Activated CD4-positive, alpha-beta memory T cell treated with anti-CD3 and anti-CD28 coated beads for 36 hours (primary cell): Measurements from ENCODE around the gene GRID1. TPM values are rescaled to one million over a fixed set of nuclear protein-coding genes. Genes with fewer than 3 reads are reported as not detected.

Experiments
- CTCF ChIA-PET: fragments of 350-600 bp; sonication (Branson Sonifier 250); formaldehyde crosslinking; loops from one replicate; lab custom pipeline; 2021; ENCODE audit warnings: antibody characterized with exemption, inconsistent platforms; lab: Charles Lee
- POLR2A ChIA-PET: fragments of 350-600 bp; sonication (Branson Sonifier 250); formaldehyde crosslinking; loops from one replicate; lab custom pipeline; 2021; ENCODE audit warnings: antibody characterized with exemption; lab: Charles Lee
- DNase-seq: peaks from one replicate; pipeline ENCODE4 v3.0.0-alpha.2; 2020
- H3K27ac Mint-ChIP-seq: one replicate; pipeline ENCODE4 v1.8.0; 2021; ENCODE audit warnings: mixed read lengths
- H3K27me3 Mint-ChIP-seq: one replicate; pipeline ENCODE4 v1.8.0; 2021; ENCODE audit warnings: mixed read lengths
- H3K36me3 Mint-ChIP-seq: one replicate; pipeline ENCODE4 v1.8.0; 2021; ENCODE audit warnings: mixed read lengths
- H3K4me1 Mint-ChIP-seq: one replicate; pipeline ENCODE4 v1.8.0; 2021; ENCODE audit warnings: low read depth, mixed read lengths
- H3K4me3 Mint-ChIP-seq: one replicate; pipeline ENCODE4 v1.8.0; 2021; ENCODE audit warnings: mild to moderate bottlenecking, mixed read lengths
- H3K9me3 Mint-ChIP-seq: one replicate; pipeline ENCODE4 v1.8.0; 2021; ENCODE audit warnings: mixed read lengths
- intact Hi-C: fragments of 100-400 bp; cut with micrococcal nuclease; formaldehyde crosslinking; loops from one replicate; pipeline ENCODE4 v1.15.1; 2023
- total RNA-seq, 2 experiments: library from RNA; stranded (reverse); gene quantifications; one replicate each; pipeline ENCODE4 v1.2.3, GENCODE V29; 2021

The GRID1 gene
- total RNA-seq, 2 experiments from 2014 or later, result not detected

- Mint-ChIP-seq H3K4me1 (peaks cover 17% of the 10 kb centered on the region), H3K4me3 (no peak overlapping the region), H3K9me3 (no peaks in the 10 kb centered on the region), H3K27me3 (peaks cover 58% of the 10 kb centered on the region), H3K27ac (no peak overlapping the region), H3K36me3 (no peaks in the 10 kb centered on the region)
- POLR2A ChIA-PET, result no interaction called here
- CTCF ChIA-PET, result no interaction called here
- no peak for DNase-seq
- intact Hi-C loops, result no loop called here
Observed at GRCh38 chr10:86367152-86367951, 757 bp upstream of the GRID1 start.

GRCh38 chr10:86366902-86367151, 232 bp upstream of the GRID1 start:
- no peaks in the 10 kb centered on the region for H3K36me3 Mint-ChIP-seq
- DNase-seq, result no peak
- peaks cover 17% of the 10 kb centered on the region for H3K4me1 Mint-ChIP-seq
- no peaks in the 10 kb centered on the region for H3K9me3 Mint-ChIP-seq
- H3K27me3 Mint-ChIP-seq, result peaks cover 56% of the 10 kb centered on the region
- intact Hi-C loops, result no loop called here
- no peak overlapping the region for H3K27ac Mint-ChIP-seq
- POLR2A ChIA-PET, result no interaction called here
- CTCF ChIA-PET, result no interaction called here
- H3K4me3 Mint-ChIP-seq, result no peak overlapping the region

GRCh38 chr10:86365346-86366032, 1.1 kb downstream of the GRID1 start:
- intact Hi-C loops, result no loop called here
- Mint-ChIP-seq H3K27me3 (peaks cover 56% of the 10 kb centered on the region), H3K27ac (no peak overlapping the region), H3K4me1 (peaks cover 17% of the 10 kb centered on the region), H3K36me3 (no peaks in the 10 kb centered on the region), H3K9me3 (no peaks in the 10 kb centered on the region), H3K4me3 (peak overlapping the region; percentile 22)
- DNase-seq, result no peak
- ChIA-PET POLR2A (no interaction called here), CTCF (interaction anchor here (1.0 kb wide), 1 partner anchor 10 kb away, joined by 3 read pairs; no protein-coding TSS in a partner anchor)

DNA sequence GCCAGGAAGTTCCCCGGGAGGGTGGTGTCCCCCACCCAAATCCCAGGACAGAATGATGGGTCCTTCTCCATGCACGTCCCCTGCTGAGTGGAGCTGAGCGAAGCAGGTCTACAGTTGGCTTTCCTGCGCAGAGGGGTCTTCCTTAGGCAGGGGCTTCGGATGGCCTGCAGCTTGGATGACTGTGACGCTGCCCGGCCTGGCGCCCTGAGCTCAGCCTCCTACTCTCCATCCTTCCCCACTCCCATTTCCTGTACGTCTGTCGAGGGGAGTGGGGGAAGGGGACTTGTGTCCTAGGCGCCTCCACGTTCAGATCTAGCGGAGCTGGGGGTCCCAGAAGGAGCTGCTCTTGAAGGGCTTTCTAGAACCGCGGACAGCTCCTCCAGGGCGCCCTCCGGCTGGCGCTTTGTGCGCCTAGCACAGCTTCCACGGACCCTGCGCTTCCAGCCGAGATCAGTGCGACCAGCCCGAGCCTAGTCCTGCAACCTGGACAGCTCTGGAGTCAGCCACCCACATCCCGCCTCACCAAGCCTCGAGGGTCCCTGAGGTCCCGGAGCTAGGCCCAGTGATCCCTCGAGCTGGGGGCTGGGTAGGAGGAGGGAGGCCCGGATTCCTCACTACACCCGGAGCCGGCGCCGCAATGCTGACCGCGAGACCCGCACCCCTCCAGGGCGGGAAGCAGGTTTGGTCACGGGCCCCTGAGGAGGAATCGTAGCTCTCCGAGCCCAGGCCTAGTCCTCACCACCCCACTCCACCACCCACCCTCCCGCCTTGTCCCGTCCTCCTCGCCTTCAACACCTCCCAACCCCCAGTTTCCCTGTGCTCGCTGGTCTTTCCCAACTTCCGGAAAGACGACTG, 1.9 kb downstream of the GRID1 start:
- Mint-ChIP-seq H3K27me3 (peaks cover 49% of the 10 kb centered on the region), H3K4me3 (peak overlapping the region; percentile 22), H3K36me3 (no peaks in the 10 kb centered on the region), H3K9me3 (no peaks in the 10 kb centered on the region), H3K27ac (no peak overlapping the region), H3K4me1 (peaks cover 17% of the 10 kb centered on the region)
- ChIA-PET POLR2A (no interaction called here), CTCF (no interaction called here)
- intact Hi-C loops, result no loop called here
- no peak for DNase-seq

- DNase-seq, result no peak
- Mint-ChIP-seq H3K27me3 (peaks cover 49% of the 10 kb centered on the region), H3K27ac (no peak overlapping the region), H3K36me3 (no peaks in the 10 kb centered on the region), H3K4me1 (peaks cover 17% of the 10 kb centered on the region), H3K4me3 (no peak overlapping the region), H3K9me3 (no peaks in the 10 kb centered on the region)
- ChIA-PET POLR2A (no interaction called here), CTCF (no interaction called here)
- intact Hi-C loops, result no loop called here
Observed at GRCh38 chr10:86363833-86364490, 2.6 kb downstream of the GRID1 start.

DNA sequence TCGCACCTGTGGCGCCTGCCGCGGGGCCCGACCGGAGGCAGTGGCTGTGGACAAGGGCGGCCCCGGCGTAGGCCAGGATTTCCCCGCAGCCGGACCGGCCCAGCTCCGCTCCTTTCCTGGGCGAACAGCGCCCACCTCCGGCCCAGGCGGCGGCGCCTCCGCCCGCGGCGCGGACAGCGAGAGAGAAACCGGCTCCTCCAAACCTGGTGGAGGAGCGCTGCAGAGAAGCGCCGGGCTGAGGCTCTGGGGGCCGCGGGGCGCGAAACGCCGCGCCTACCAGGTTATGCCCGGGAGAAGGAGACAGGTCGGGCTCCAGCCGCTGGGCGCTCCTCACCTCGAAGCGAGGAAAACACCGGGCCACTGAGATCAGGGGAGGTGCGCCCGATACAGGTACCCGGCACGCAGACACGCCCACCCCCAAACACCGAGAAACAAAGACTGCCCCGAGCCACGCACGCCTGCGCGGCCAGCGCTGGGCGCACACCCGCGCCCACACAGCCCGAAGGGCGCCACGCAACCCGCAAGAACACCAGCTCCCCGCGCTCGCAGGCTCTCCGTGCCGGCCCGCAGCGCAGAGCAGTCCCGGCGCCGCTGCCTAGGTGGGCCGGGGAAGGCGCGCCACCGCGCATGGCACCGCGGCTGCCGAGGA, 3.3 kb downstream of the GRID1 start:
- peaks cover 17% of the 10 kb centered on the region for H3K4me1 Mint-ChIP-seq
- DNase-seq, result peak; percentile 21
- H3K9me3 Mint-ChIP-seq, result no peaks in the 10 kb centered on the region
- H3K27ac Mint-ChIP-seq, result no peak overlapping the region
- POLR2A ChIA-PET, result no interaction called here
- no peaks in the 10 kb centered on the region for H3K36me3 Mint-ChIP-seq
- peaks cover 42% of the 10 kb centered on the region for H3K27me3 Mint-ChIP-seq
- CTCF ChIA-PET, result no interaction called here
- intact Hi-C loops, result no loop called here
- H3K4me3 Mint-ChIP-seq, result no peak overlapping the region

DNA sequence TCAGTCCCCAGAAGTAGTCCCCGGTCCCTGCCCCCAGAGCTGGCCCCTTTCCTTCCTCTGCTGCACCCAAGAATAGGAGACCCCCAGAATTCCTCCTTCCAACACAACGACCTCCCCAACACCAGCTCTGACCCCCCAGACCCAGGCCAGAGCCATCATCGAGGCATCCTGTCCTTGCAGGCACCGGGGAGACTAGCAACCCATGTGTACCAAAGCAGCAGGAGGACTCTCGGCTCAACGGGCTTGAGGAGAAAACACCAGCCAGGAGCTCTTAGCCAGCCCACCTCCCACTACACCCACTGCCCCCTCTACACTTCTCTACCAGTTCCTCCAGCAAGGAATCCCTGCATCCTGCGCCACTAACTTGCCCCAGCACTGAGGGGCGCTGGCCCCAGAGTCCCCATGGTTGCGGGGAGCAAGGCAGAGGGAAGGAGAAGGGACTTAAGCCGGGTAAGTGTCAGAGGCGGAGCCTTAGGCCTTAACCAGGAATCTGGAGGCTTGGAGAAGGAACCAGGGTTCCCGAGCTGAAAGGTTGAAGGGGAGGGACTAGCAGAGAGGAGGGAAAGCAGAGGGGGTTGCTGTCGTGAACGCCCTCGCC, 3.9 kb downstream of the GRID1 start:
- peaks cover 17% of the 10 kb centered on the region for H3K4me1 Mint-ChIP-seq
- peaks cover 37% of the 10 kb centered on the region for H3K27me3 Mint-ChIP-seq
- H3K36me3 Mint-ChIP-seq, result no peaks in the 10 kb centered on the region
- no peak overlapping the region for H3K27ac Mint-ChIP-seq
- no peaks in the 10 kb centered on the region for H3K9me3 Mint-ChIP-seq
- intact Hi-C loops, result no loop called here
- DNase-seq, result no peak
- H3K4me3 Mint-ChIP-seq, result no peak overlapping the region
- ChIA-PET CTCF (interaction anchor here (1.0 to 1.3 kb wide), 2 partner anchors 101 to 367 kb away, joined by 3 read pairs; no protein-coding TSS in a partner anchor), POLR2A (no interaction called here)

GRCh38 chr10:86362129-86362527, 4.5 kb downstream of the GRID1 start:
- peaks cover 17% of the 10 kb centered on the region for H3K4me1 Mint-ChIP-seq
- intact Hi-C loops, result no loop called here
- H3K36me3 Mint-ChIP-seq, result no peaks in the 10 kb centered on the region
- no peak for DNase-seq
- peaks cover 33% of the 10 kb centered on the region for H3K27me3 Mint-ChIP-seq
- CTCF ChIA-PET, result interaction anchor here (1.0 to 1.3 kb wide), 2 partner anchors 101 to 366 kb away, joined by 3 read pairs; no protein-coding TSS in a partner anchor
- POLR2A ChIA-PET, result no interaction called here
- H3K27ac Mint-ChIP-seq, result no peak overlapping the region
- no peak overlapping the region for H3K4me3 Mint-ChIP-seq
- no peaks in the 10 kb centered on the region for H3K9me3 Mint-ChIP-seq

- Mint-ChIP-seq H3K4me1 (peaks cover 17% of the 10 kb centered on the region), H3K27ac (no peak overlapping the region), H3K27me3 (peaks cover 34% of the 10 kb centered on the region), H3K9me3 (no peaks in the 10 kb centered on the region), H3K4me3 (no peak overlapping the region), H3K36me3 (no peaks in the 10 kb centered on the region)
- no peak for DNase-seq
- POLR2A ChIA-PET, result no interaction called here
- intact Hi-C loops, result no loop called here
- CTCF ChIA-PET, result interaction anchor here (1.0 to 1.3 kb wide), 2 partner anchors 100 to 366 kb away, joined by 3 read pairs; no protein-coding TSS in a partner anchor
Observed at GRCh38 chr10:86361156-86362128, 5.2 kb downstream of the GRID1 start.

- Mint-ChIP-seq H3K36me3 (no peaks in the 10 kb centered on the region), H3K4me1 (peaks cover 15% of the 10 kb centered on the region), H3K9me3 (no peaks in the 10 kb centered on the region), H3K4me3 (no peak overlapping the region), H3K27me3 (peaks cover 35% of the 10 kb centered on the region), H3K27ac (no peak overlapping the region)
- no peak for DNase-seq
- intact Hi-C loops, result no loop called here
- ChIA-PET POLR2A (no interaction called here), CTCF (no interaction called here)
Observed at GRCh38 chr10:86360657-86361056, 5.9 kb downstream of the GRID1 start.
